OCI-M2 (cell line): ENCODE results near the gene FAM228B.
"Not testable (repeated sequence)": the region's sequence is repeated elsewhere in the genome, so short reads cannot be mapped to it uniquely, and the experiment has no call there.

Source experiments
- DNase-seq: peaks from one replicate; lab custom pipeline; 2025; ENCODE audit not compliant: unreplicated experiment; lab: John Stamatoyannopoulos, UW

Gene FAM228B

GRCh38 chr2:24123195-24123921 lies at the start of gene FAM228B, which contains the start of gene PFN4:
TSS of gene FAM228B (plus strand) at chr2:24123469. CDS start at chr2:24124362, 893 bp downstream.
TSS of gene PFN4 (minus strand) at chr2:24123334. CDS start at chr2:24122535, 799 bp downstream.
- DNase-seq = no peak

DNA sequence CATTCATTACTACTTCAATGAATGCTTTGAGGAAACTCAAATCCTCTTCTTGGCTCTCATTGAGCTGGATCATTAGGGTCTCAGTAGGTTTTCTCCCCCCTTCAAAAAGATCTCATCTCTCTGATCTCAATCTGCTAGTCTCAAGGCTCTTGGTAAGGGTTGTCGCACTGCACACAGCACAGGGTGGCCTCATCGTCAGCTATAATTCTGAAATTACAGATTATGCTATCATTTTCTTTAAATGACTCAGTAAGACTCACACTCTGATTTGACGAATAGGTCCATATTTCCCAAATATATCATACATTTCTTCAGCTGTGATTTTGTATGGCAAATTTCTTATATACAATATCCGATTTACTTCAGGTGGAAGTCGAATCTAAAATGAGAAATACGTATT lies 49.5 kb upstream of the FAM228B start:
- DNase-seq = no peak

DNA sequence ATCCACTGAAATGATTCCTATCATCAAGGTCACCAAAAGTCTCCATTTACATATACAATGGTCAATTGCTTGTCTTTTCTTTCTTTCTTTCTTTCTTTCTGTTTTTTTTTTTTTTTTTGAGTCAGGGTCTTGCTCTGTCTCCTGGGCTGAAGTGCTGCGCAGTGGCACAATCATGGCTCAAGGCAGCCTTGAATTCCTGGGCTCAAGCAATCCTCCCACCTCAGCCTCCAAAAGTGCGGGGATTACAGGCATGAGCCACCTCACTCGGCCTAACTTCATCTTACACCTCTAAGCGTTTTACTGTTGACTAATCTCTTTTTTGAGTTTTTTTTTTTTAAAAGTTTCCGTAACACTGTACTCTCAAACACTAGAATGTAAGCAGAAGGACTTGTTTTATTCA lies 48.0 kb upstream of the FAM228B start:
- DNase-seq = no peak

DNA sequence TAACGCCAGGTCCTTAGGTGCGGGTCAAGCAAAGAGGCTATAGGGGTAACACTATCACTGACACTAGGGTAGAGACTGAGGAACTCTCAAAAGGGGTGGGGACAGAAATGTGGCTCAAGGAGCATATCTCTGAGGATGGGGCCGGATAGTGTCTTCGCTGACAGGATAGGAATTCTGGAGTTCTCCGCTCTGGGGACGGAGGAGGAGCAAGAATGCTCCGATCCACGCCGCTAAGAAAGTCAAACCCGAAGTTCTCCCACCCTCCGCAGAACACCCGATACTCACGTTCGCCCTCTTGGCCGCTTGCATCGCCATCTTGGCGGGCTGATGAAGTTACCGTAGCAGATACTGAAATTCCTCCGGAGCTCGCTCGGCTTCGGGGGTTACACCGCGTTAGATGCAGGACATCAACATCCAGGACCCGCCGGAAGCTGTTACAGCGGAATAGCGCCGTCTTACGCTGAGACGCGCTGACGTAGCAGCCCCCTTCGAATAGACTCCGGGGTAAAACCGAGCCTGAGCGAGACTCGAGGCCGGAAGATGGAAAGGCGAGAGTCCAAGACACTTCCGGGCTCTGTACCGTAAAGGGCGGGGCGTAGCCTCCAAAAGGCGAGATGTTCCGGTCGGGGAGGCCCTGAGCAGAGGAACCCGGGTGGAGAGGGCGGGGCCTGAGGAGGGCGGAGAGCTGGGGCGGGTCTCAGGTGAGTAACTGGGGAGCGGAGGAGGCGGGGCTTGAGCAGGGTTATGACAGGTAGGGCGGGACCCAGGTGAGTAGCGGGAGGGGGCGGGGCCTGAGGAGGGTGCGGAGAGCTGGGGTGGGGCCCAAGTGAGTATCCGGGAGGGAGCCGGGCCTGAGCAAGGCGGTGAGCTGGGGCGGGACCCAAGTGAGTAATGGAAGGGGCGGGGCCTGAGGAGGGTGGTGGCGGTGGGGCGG lies 47.1 kb upstream of the FAM228B start, which contains the start of gene SF3B6:
Gene SF3B6, minus strand, starts transcription at position 412 of the 934 bp plus-strand sequence. Its CDS starts 97 bp downstream, at position 315.
- peak; percentile 75 for DNase-seq

GRCh38 chr2:24076849-24077534 lies 46.3 kb upstream of the FAM228B start:
- no peak for DNase-seq

DNA sequence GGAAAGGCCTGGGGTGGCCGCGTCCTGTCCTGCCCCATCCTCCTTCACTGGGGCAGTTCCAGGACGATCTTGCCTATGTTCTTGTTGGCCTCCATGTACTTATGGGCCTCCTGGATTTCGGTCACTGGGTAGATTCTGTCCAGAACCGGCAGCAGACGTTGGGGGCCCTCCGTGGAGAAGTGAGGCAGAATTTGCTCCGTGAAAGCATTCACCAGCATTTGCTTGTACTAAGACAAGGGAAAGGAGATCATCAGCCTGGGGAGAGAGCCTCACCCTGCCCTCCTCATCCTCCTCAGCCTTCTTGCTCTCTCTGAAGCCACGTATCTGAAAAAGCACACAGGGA lies 45.8 kb upstream of the FAM228B start:
- no peak for DNase-seq

- DNase-seq = no peak
Observed at GRCh38 chr2:24077879-24078278, 45.4 kb upstream of the FAM228B start.

- no peak for DNase-seq
Observed at GRCh38 chr2:24080701-24081100, 42.6 kb upstream of the FAM228B start.

DNA sequence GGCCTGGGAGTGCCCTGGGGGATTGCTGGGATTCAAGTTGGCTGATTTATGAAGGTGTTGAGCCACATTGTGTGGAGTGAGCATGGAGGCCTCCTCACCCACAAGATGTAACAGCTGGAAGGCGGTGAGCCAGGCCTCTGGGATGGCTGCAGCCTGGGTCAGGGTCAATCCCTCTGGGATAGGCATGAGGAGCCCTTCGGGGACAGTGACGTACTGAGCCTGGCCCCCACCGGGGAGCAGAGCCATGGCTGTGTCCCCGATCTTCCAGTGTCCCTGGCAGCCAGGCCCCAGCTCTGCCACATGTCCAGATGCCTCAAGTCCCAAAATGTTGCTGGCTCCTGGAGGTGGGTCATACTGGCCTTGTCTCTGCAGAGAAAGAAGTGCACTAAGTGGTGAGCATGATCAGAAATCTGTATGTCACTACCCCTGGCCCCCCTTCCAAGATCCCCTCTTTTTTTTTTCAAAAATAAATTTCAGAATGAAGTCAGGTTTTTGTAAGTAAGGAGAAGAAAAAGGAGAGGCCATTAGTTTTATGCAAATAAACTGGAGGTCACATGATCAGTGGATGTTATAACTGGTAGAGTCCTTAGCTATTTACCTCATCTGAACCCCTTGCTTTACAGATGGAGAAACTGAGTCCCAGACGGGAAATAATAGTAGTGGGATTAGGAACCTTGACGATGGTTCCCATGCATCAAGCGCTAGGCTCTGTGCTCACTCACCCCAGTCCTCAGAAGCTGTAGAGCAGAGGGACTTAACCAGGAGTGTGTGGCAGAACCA lies 40.3 kb upstream of the FAM228B start:
- no peak for DNase-seq

DNA sequence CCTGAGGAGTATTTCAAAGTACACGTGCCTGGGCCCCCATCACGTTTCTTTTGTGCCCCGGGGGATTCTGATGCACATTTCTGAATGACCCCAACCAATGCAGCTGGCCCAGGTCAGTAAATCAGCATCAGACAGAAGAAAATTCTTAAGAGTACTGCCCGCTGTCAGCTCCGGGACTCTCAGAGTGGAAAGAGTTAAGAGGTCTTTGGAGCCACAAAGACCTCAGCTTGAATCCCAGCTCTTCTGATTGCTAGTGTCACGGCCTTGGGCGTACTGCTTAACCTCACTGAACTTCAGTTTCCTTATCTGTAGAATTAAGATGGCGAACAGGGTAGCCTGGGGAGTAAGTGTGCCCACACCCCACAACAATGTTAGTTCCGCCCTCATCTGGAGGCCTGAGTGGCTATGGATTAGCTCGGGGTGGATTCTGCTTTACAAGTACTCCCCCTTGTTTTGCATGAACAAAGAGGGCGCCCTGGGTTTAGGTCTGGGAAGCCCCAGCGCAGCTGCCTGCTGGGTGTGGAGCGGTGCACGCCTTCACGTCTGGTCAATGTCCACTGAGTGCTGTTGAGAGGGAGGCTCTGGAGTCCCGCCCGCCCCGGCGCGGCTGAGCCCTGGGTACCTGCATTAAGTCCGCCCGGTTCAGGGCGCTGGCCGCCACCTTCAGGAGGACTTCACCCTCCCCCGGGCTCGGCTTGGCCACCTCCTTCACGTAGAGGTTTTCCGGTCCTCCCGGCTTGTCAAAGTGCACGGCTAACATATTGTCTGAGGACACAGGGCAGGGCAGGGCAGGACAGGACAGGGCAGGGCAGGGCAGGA lies 39.5 kb upstream of the FAM228B start:
- DNase-seq = peak; percentile 42

- peak; percentile 55 for DNase-seq
Observed at GRCh38 chr2:24084386-24085199, 38.7 kb upstream of the FAM228B start, which contains the start of gene TP53I3. TSS of gene TP53I3 (minus strand) at chr2:24084834. CDS start at chr2:24084326, 508 bp downstream.

DNA sequence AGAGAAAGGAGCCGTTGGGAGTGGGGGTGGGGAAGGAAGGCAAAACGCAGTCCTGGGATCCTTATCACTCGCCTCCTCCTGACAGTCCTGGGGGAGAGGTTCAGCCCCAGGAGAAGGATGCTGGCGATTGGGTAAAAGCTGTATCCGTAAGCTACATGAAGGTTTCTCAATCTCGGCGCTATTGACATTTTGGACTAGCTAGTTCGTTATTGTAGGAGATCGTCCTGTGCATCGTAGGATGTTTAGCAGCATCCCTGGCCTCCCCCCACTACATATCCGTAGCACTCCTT lies 38.1 kb upstream of the FAM228B start:
- no peak for DNase-seq

DNA sequence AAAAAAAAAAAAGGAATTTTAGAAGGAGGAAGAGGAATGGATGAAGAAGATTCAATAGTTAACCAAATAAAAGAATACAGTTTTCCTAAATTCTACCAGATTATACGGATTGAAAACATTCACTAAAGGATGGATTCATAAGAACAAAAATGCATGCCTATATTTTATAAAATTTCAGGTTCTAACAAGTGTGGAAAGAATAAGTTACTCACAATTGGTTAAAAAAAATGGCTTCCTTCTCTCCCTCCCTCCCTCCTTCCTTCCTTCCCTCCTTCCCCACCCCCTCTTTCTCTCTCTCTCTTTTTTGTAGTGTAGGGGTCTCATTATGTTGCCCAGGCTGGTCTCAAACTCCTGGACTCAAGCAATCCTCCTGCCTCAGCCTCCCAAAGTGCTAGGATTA lies 37.0 kb upstream of the FAM228B start:
- DNase-seq = no peak

DNA sequence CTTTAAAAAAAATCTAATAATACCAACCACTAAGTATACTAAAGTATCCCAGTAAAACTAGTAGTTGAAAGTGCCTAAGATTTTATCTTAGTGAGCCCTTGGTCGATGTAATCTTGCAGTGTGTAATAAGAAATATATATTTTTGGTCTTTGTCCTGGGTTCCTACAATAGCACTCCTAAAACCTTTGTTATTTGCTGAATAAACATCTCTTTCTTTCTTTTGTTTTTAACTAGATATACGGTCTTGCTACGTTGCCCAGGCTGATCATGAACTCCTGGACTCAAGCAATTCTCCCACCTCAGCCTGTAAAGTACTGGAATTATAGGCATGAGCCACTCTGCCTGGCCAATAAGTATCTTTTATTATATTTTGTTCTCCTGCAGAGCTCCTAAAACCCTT lies 36.2 kb upstream of the FAM228B start:
- DNase-seq = no peak

DNA sequence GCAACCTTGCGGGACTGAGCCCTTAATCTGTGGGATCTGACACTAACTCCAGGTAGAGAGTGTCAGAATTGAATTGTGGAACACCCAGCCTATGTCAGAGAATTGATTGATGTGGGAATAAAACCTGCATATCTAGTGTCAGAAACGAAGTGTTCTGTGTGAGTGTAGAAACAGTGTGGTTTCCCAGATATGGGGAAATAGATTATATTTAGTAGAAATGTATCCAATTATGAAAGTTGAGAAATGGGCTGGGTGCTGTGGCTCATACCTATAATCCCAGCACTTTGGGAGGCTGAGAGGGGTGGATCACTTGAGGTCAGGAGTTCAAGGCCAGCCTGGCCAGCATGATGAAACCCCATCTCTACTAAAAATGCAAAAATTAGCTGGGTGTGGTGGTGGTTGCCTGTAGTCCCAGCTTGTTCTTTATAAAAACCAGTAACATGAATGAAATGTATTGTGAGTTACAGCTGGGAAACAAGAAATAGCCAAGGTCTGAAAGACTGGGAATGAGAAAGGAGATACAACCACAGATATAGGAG lies 34.4 kb upstream of the FAM228B start:
- DNase-seq = no peak

- not testable (repeated sequence) for DNase-seq
Observed at GRCh38 chr2:24093270-24093669, 30.0 kb upstream of the FAM228B start.

GRCh38 chr2:24095171-24095677 lies 28.0 kb upstream of the FAM228B start:
- DNase-seq = not testable (repeated sequence)

DNA sequence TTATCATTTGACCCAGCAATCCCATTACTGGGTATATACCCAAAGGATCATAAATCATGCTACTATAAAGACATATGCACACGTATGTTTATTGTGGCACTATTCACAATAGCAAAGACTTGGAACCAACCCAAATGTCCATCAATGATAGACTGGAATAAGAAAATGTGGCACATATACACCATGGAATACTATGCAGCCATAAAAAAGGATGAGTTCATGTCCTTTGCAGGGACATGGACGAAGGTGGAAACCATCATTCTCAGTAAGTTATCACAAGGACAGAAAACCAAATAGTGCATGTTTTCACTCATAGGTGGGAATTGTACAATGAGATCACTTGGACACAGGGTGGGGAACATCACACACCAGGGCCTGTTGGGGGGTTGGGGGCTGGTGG lies 22.5 kb upstream of the FAM228B start:
- DNase-seq = not testable (repeated sequence)
